ENCODE measurements around the gene ERN1. TPM values are rescaled to one million over a fixed set of nuclear protein-coding genes. Genes with fewer than 3 reads are reported as not detected.

The ERN1 gene
- total and polyA plus RNA-seq, 2 of the 8 experiments (the other 6 are each of a cell fraction or from before 2014, with no cell fraction given), result 1.8 to 3.9 TPM

- H2BK20ac ChIP-seq (ENCODE audit: low read length), result no peak overlapping the region
- no peak overlapping the region for H4K8ac ChIP-seq (ENCODE audit: extremely low read depth, insufficient read depth, low read length)
- no peak overlapping the region for H4K5ac ChIP-seq (ENCODE audit: insufficient read length, low read depth, low read length)
- FAIRE-seq (no peak), DNase-seq (ENCODE audit: low read depth in 1 of 2, low spot score in 2 of 2) (no peak)
- H2BK120ac ChIP-seq (replicated peaks; ENCODE audit: low read depth, low read length), result no peak overlapping the region
- 89% methylated on average over 7 of the region's 7 CpGs; no CpG with 5 or more reads in 1 of the 2 experiments for WGBS, 2 experiments (ENCODE audit: extremely low coverage in 1 of 2, insufficient coverage in 1 of 2, insufficient read length in 1 of 2, insufficient replicate concordance in 2 of 2, low coverage in 1 of 2, low lambda C conversion rate in 2 of 2, missing lambda C conversion rate in 1 of 2)
- no peak overlapping the region for H2BK15ac ChIP-seq (ENCODE audit: low read length)
- no peak overlapping the region for H3K23ac ChIP-seq (ENCODE audit: insufficient read length)
- no peak overlapping the region for H3K9ac ChIP-seq (replicated peaks in 1 of 4; ENCODE audit: extremely low read depth in 1 of 4, low read depth in 3 of 4, low read length in 3 of 4)
- TF ChIP-seq KDM1A (IDR thresholded peaks at IDR 0.05; ENCODE audit: borderline replicate concordance, low read length) (no peak), RBBP5 (IDR thresholded peaks at IDR 0.05; ENCODE audit: borderline replicate concordance, low read depth, low read length) (no peak), ZNF274 (IDR thresholded peaks at IDR 0.05; ENCODE audit: borderline replicate concordance, extremely low read depth, low read length) (no peak), ATF3 (IDR thresholded peaks at IDR 0.05; ENCODE audit: insufficient read depth, low read depth, low read length) (no peak), NRF1 (IDR thresholded peaks at IDR 0.05; ENCODE audit: low read depth, low read length) (no peak), SP2 (IDR thresholded peaks at IDR 0.05; ENCODE audit: low read length) (no peak), CHD1 (IDR thresholded peaks at IDR 0.05; ENCODE audit: low read depth, low read length) (no peak), SP1 (IDR thresholded peaks at IDR 0.05; ENCODE audit: low read depth, low read length) (no peak), CREB1 (IDR thresholded peaks at IDR 0.05) (no peak)
- no peaks in the 10 kb centered on the region for H3K79me1 ChIP-seq (ENCODE audit: low read depth, low read length)
- H3K4me3 ChIP-seq (ENCODE audit: extremely low read depth in 1 of 4, insufficient read depth in 2 of 4, low read depth in 3 of 4, low read length in 4 of 4), result no peak overlapping the region
- no peak overlapping the region for H3K56ac ChIP-seq (replicated peaks; ENCODE audit: insufficient read length, low read depth, low read length)
- POLR2A ChIA-PET (ENCODE audit: partially characterized antibody), result interaction anchor here (0.7 to 5.5 kb wide), 2 partner anchors 8 to 29 kb away, joined by 3 to 38 read pairs; no protein-coding TSS in a partner anchor
- no peak overlapping the region for H2BK12ac ChIP-seq (ENCODE audit: low read depth, low read length)
- no peak overlapping the region for H3K18ac ChIP-seq (ENCODE audit: extremely low read depth, low read length)
- H2AFZ ChIP-seq (ENCODE audit: low read length), result no peak overlapping the region
- H2AK5ac ChIP-seq (ENCODE audit: low read depth, low read length), result no peak overlapping the region
- no peaks in the 10 kb centered on the region for H3K4me1 ChIP-seq (replicated peaks in 1 of 4; ENCODE audit: control insufficient read depth in 3 of 4, insufficient read depth in 4 of 4, low read length in 3 of 4)
- no peak overlapping the region for H3K4me2 ChIP-seq (ENCODE audit: insufficient read depth in 1 of 2, low read depth in 2 of 2, low read length in 2 of 2)
- no peaks in the 10 kb centered on the region for H4K20me1 ChIP-seq (replicated peaks in 1 of 2; ENCODE audit: control insufficient read depth in 1 of 2, insufficient read depth in 2 of 2, low read length in 2 of 2)
- no peak overlapping the region for H3K27ac ChIP-seq (ENCODE audit: low read depth, low read length)
- H2BK5ac ChIP-seq (ENCODE audit: low read depth, low read length), result no peak overlapping the region
- no peaks in the 10 kb centered on the region for H3K23me2 ChIP-seq (ENCODE audit: low read depth, low read length)
- CTCF ChIA-PET (ENCODE audit: partially characterized antibody), result interaction anchor here (0.6 to 1.6 kb wide), 5 partner anchors 19 to 746 kb away, joined by 3 to 6 read pairs (median 4); no protein-coding TSS in a partner anchor
- H3K9me3 ChIP-seq (ENCODE audit: insufficient read depth in 2 of 2, low read depth in 1 of 2, low read length in 1 of 2), result no peaks in the 10 kb centered on the region
- H3K36me3 ChIP-seq (ENCODE audit: control insufficient read depth in 2 of 4, insufficient read depth in 4 of 4, low read length in 3 of 4), result peaks cover 0 to 4% (median 3%) of the 10 kb centered on the region in 4 experiments; a peak in 5 of 8 replicates
- H3K79me2 ChIP-seq (ENCODE audit: control insufficient read depth in 1 of 2, insufficient read depth in 2 of 2, low read length in 2 of 2), result no peaks in the 10 kb centered on the region
- H4K91ac ChIP-seq (replicated peaks; ENCODE audit: insufficient read length, low read length), result no peak overlapping the region
- no peak overlapping the region for H3K4ac ChIP-seq (replicated peaks; ENCODE audit: insufficient read length, low read depth, low read length)
- no peak overlapping the region for H3K14ac ChIP-seq (ENCODE audit: insufficient read length)
- no peaks in the 10 kb centered on the region for H3K27me3 ChIP-seq (replicated peaks in 1 of 4; ENCODE audit: control insufficient read depth in 3 of 4, extremely low read depth in 1 of 4, insufficient read depth in 3 of 4, low read length in 3 of 4)
Measured at GRCh38 chr17:64174686-64175456, 44.9 kb upstream of the ERN1 start.
